ENCODE results near the gene RAB11FIP4.

Gene RAB11FIP4

GRCh38 chr17:31575043-31575442, 183.6 kb downstream of the RAB11FIP4 start:
- no peak overlapping the region for H3K27ac ChIP-seq (ENCODE audit: low read depth, low read length)
- H3K36me3 ChIP-seq (ENCODE audit: low read length) = no peaks in the 10 kb centered on the region
- no peak overlapping the region for H2AFZ ChIP-seq (ENCODE audit: low read depth, low read length, severe bottlenecking)
- no peaks in the 10 kb centered on the region for H3K9me2 ChIP-seq (replicated peaks; ENCODE audit: insufficient read depth, low read length)
- H3F3A ChIP-seq (ENCODE audit: insufficient read depth) = no peaks in the 10 kb centered on the region
- H3K9me3 ChIP-seq (ENCODE audit: insufficient read depth, low read length) = no peaks in the 10 kb centered on the region
- no peaks in the 10 kb centered on the region for H3K27me3 ChIP-seq (ENCODE audit: low read length)
- no peaks in the 10 kb centered on the region for H3K79me2 ChIP-seq (ENCODE audit: insufficient read depth, low read length)
- H3K4me2 ChIP-seq (ENCODE audit: low read depth, low read length, poor library complexity, severe bottlenecking) = no peak overlapping the region
- no peak overlapping the region for H3K4me3 ChIP-seq (ENCODE audit: insufficient read depth, low read length, poor library complexity, severe bottlenecking)
- no peak overlapping the region for H3K9ac ChIP-seq (ENCODE audit: low read length)
- TF ChIP-seq CTCF (IDR thresholded peaks at IDR 0.05; ENCODE audit: insufficient read depth, low read length, poor library complexity, severe bottlenecking) = no peak
- TF ChIP-seq EZH2phosphoT487 (conservative IDR thresholded peaks at IDR 0.05; ENCODE audit: low read length) = no peak
- no peaks in the 10 kb centered on the region for H4K20me1 ChIP-seq (ENCODE audit: low read depth, low read length)

- no peak overlapping the region for H3K9ac ChIP-seq (ENCODE audit: low read length)
- no peaks in the 10 kb centered on the region for H3K9me3 ChIP-seq (ENCODE audit: insufficient read depth, low read length)
- H3K79me2 ChIP-seq (ENCODE audit: insufficient read depth, low read length) = no peaks in the 10 kb centered on the region
- H3K9me2 ChIP-seq (replicated peaks; ENCODE audit: insufficient read depth, low read length) = no peaks in the 10 kb centered on the region
- H3K36me3 ChIP-seq (ENCODE audit: low read length) = no peaks in the 10 kb centered on the region
- H4K20me1 ChIP-seq (ENCODE audit: low read depth, low read length) = no peaks in the 10 kb centered on the region
- H3K4me2 ChIP-seq (ENCODE audit: low read depth, low read length, poor library complexity, severe bottlenecking) = no peak overlapping the region
- no peaks in the 10 kb centered on the region for H3K27me3 ChIP-seq (ENCODE audit: low read length)
- no peak overlapping the region for H3K4me3 ChIP-seq (ENCODE audit: insufficient read depth, low read length, poor library complexity, severe bottlenecking)
- H2AFZ ChIP-seq (ENCODE audit: low read depth, low read length, severe bottlenecking) = no peak overlapping the region
- H3F3A ChIP-seq (ENCODE audit: insufficient read depth) = no peaks in the 10 kb centered on the region
- H3K27ac ChIP-seq (ENCODE audit: low read depth, low read length) = no peak overlapping the region
- TF ChIP-seq CTCF (IDR thresholded peaks at IDR 0.05; ENCODE audit: insufficient read depth, low read length, poor library complexity, severe bottlenecking) (no peak), EZH2phosphoT487 (conservative IDR thresholded peaks at IDR 0.05; ENCODE audit: low read length) (no peak)
Observed at GRCh38 chr17:31579265-31579664, 187.8 kb downstream of the RAB11FIP4 start.

- TF ChIP-seq CTCF (IDR thresholded peaks at IDR 0.05; ENCODE audit: insufficient read depth, low read length, poor library complexity, severe bottlenecking) (no peak), EZH2phosphoT487 (conservative IDR thresholded peaks at IDR 0.05; ENCODE audit: low read length) (no peak)
- Histone ChIP-seq H3K27ac (ENCODE audit: low read depth, low read length) (no peak overlapping the region), H3K9ac (ENCODE audit: low read length) (no peak overlapping the region), H3K9me3 (ENCODE audit: insufficient read depth, low read length) (no peaks in the 10 kb centered on the region), H3K27me3 (ENCODE audit: low read length) (no peaks in the 10 kb centered on the region), H3K36me3 (ENCODE audit: low read length) (no peaks in the 10 kb centered on the region), H3K9me2 (replicated peaks; ENCODE audit: insufficient read depth, low read length) (no peaks in the 10 kb centered on the region), H3K79me2 (ENCODE audit: insufficient read depth, low read length) (no peaks in the 10 kb centered on the region), H3K4me3 (ENCODE audit: insufficient read depth, low read length, poor library complexity, severe bottlenecking) (no peak overlapping the region), H3K4me2 (ENCODE audit: low read depth, low read length, poor library complexity, severe bottlenecking) (no peak overlapping the region), H2AFZ (ENCODE audit: low read depth, low read length, severe bottlenecking) (no peak overlapping the region), H3F3A (ENCODE audit: insufficient read depth) (no peaks in the 10 kb centered on the region), H4K20me1 (ENCODE audit: low read depth, low read length) (no peaks in the 10 kb centered on the region)
Observed at GRCh38 chr17:31580316-31580705, 188.8 kb downstream of the RAB11FIP4 start.
